Liver (tissue), 9 donors: ENCODE data around the gene HS3ST4. TPM values are rescaled to one million over a fixed set of nuclear protein-coding genes. Genes with fewer than 3 reads are reported as not detected.

ENCODE experiments used
- DNase-seq: peaks from one replicate; pipeline ENCODE4 v3.0.0-alpha.2; 2017; ENCODE audit warnings: low spot score
- H3K27ac ChIP-seq, 2 donors: one replicate each; pipeline ENCODE4 v1.7.0; 2013; ENCODE audit warnings: inconsistent platforms in 2 of 2, low read length in 2 of 2, control low read depth in 1 of 2, low read depth in 1 of 2, mild to moderate bottlenecking in 1 of 2
- H3K27me3 ChIP-seq, 4 donors: one replicate each; pipeline versions ENCODE4 v1.6.1 to v1.7.0; 2013; ENCODE audit warnings: low read length in 3 of 4, inconsistent platforms in 1 of 4, mild to moderate bottlenecking in 1 of 4, moderate library complexity in 1 of 4; ENCODE audit not compliant: control insufficient read depth in 4 of 4, insufficient read depth in 4 of 4
- H3K36me3 ChIP-seq, 4 donors: one replicate each; pipeline versions ENCODE4 v1.6.1 to v1.7.0; 2013; ENCODE audit warnings: low read length in 3 of 4, mild to moderate bottlenecking in 3 of 4, low read depth in 1 of 4, moderate library complexity in 1 of 4; ENCODE audit not compliant: control insufficient read depth in 4 of 4, insufficient read depth in 3 of 4
- H3K4me1 ChIP-seq, 4 donors: one replicate each; pipeline versions ENCODE4 v1.6.1 to v1.7.0; 2013; ENCODE audit warnings: low read length in 3 of 4, mild to moderate bottlenecking in 3 of 4, moderate library complexity in 1 of 4; ENCODE audit not compliant: control insufficient read depth in 4 of 4, insufficient read depth in 4 of 4
- H3K4me3 ChIP-seq, 3 donors: one replicate each; pipeline versions ENCODE4 v1.6.1 to v1.7.0; 2013; ENCODE audit warnings: low read length in 3 of 3, control low read depth in 1 of 3, low read depth in 1 of 3, mild to moderate bottlenecking in 1 of 3
- H3K9ac ChIP-seq, 2 donors: one replicate each; pipeline ENCODE4 v1.7.0; 2013; ENCODE audit warnings: low read length in 2 of 2, mild to moderate bottlenecking in 2 of 2, moderate library complexity in 2 of 2, control low read depth in 1 of 2, low read depth in 1 of 2
- H3K9me3 ChIP-seq, 4 donors: one replicate each; pipeline versions ENCODE4 v1.6.1 to v1.7.0; 2013; ENCODE audit warnings: low read length in 3 of 4; ENCODE audit not compliant: control insufficient read depth in 4 of 4
- EGR1 ChIP-seq, 2 donors: IDR thresholded peaks; 2 replicates each; pipeline ENCODE4 v1.6.1; 2016 to 2018; ENCODE audit warnings: antibody characterized with exemption in 2 of 2, low read depth in 2 of 2
- FOXA1 ChIP-seq: IDR thresholded peaks from 2 replicates; pipeline ENCODE4 v1.6.1; 2016; ENCODE audit warnings: antibody characterized with exemption
- FOXA2 ChIP-seq: IDR thresholded peaks from 2 replicates; pipeline ENCODE4 v1.6.1; 2016; ENCODE audit warnings: antibody characterized with exemption
- GABPA ChIP-seq, 2 donors: IDR thresholded peaks in 1 of 2; conservative IDR thresholded peaks in 1 of 2; 2 replicates each; pipeline ENCODE4 v1.6.1; 2016; ENCODE audit warnings: antibody characterized with exemption in 2 of 2, mild to moderate bottlenecking in 1 of 2, moderate library complexity in 1 of 2
- HNF4A ChIP-seq, 2 donors: conservative IDR thresholded peaks; 2 replicates each; pipeline ENCODE4 v1.6.1; 2016; ENCODE audit warnings: antibody characterized with exemption in 2 of 2, mild to moderate bottlenecking in 2 of 2
- HNF4G ChIP-seq: IDR thresholded peaks from 2 replicates; pipeline ENCODE4 v1.6.1; 2016; ENCODE audit warnings: antibody characterized with exemption
- JUND ChIP-seq, 2 donors: IDR thresholded peaks; 2 replicates each; pipeline ENCODE4 v1.6.1; 2016; ENCODE audit warnings: antibody characterized with exemption in 2 of 2
- NR2F2 ChIP-seq: IDR thresholded peaks from 2 replicates; pipeline ENCODE4 v1.6.1; 2016; ENCODE audit warnings: antibody characterized with exemption
- RAD21 ChIP-seq, 2 donors: IDR thresholded peaks; 2 replicates each; pipeline ENCODE4 v1.6.1; 2016; ENCODE audit warnings: antibody characterized with exemption in 2 of 2, mild to moderate bottlenecking in 2 of 2
- RXRA ChIP-seq, 2 donors: IDR thresholded peaks; 2 replicates each; pipeline ENCODE4 v1.6.1; 2017 to 2018; ENCODE audit warnings: antibody characterized with exemption in 2 of 2, mild to moderate bottlenecking in 1 of 2
- TAF1 ChIP-seq: conservative IDR thresholded peaks from 2 replicates; pipeline ENCODE4 v1.6.1; 2016; ENCODE audit warnings: antibody characterized with exemption, mild to moderate bottlenecking
- YY1 ChIP-seq: IDR thresholded peaks from 2 replicates; pipeline ENCODE4 v1.6.1; 2016; ENCODE audit warnings: antibody characterized with exemption, mild to moderate bottlenecking
- WGBS: extraction: QIAGEN DNeasy Blood & Tissue Kit; methylation state at CpG from one replicate; pipeline ENCODE4 v1.1.7; 2013; 5-methylcytosine and 5-hydroxymethylcytosine counted together
- polyA plus RNA-seq, 2 donors: library from polyadenylated mRNA; stranded (reverse) in 1 of 2; unstranded in 1 of 2; fragments of 200-250 nt in 1 of 2; fragments of >200 nt in 1 of 2; fragmentation: Nextera tagmentation in 1 of 2; extraction: Ambion mirVana in 1 of 2; gene quantifications; one replicate each; pipeline versions ENCODE4 v1.2.1 to v1.2.3, GENCODE V29; 2013 to 2015
- total RNA-seq, 2 donors: library from RNA; depleted of rRNA; stranded (reverse); fragments of >200 nt; gene quantifications; one replicate each; pipeline ENCODE4 v1.2.3, GENCODE V29; 2014
- TF ChIP-seq, protein P1 (sequence below): IDR thresholded peaks from 2 replicates; pipeline ENCODE4 v1.6.1; 2016; ENCODE audit warnings: antibody characterized with exemption, mild to moderate bottlenecking
- TF ChIP-seq, protein P2 (sequence below): IDR thresholded peaks from 2 replicates; pipeline ENCODE4 v1.6.1; 2016; ENCODE audit warnings: antibody characterized with exemption
- TF ChIP-seq, protein P3 (sequence below): fragments of 150-350 bp; IDR thresholded peaks from 2 replicates; pipeline ENCODE4 v1.5.1; 2017; ENCODE audit warnings: improper control_type of control experiment, low read depth, low read length; ENCODE audit not compliant: missing input control
- donor health status: healthy.
- donor health status: healthy.
- donor health status: healthy.
- donor health status: healthy.
- donor health status: healthy.

Gene HS3ST4
- total and polyA plus RNA-seq, 4 donors = not detected

DNA sequence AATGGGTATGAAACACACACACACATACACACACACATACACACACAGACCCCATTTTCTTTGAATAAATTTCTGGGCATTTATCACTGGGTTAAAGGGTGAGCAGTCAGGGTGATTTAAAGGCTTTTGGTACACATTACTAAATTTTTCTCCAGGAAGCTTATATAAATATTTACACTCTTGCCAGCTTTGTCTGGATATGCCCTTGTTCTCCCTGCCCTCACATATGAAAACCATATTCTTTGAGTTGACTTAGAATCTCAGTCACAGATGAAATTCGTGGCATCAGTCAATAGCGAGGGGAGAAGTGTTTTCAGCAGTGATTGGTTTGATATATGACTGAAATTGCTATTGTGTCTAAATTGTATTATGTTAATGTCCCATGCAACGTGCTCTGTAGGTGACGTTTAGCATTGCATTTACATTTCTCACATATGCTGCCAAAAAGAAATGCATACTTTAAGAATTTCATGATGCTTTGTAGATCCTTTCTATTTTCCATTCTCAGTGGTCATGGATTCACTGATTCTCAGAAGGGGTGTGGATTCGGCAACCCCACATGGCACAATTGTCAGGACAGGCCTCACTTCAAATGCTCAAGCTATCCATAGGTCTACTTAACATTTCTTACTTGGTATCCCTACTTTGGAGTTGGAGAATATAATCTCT, 34.8 kb downstream of the HS3ST4 start:
- TF ChIP-seq FOXA2 (no peak), HNF4A (conservative IDR thresholded peaks at IDR 0.05) (no peak), GABPA (IDR thresholded peaks at IDR 0.05 in 1 of 2, conservative IDR thresholded peaks at IDR 0.05 in 1 of 2) (no peak), RXRA (IDR thresholded peaks at IDR 0.05) (no peak), HNF4G (no peak), NR2F2 (no peak), JUND (IDR thresholded peaks at IDR 0.05) (no peak), RAD21 (IDR thresholded peaks at IDR 0.05) (no peak), YY1 (no peak), TAF1 (no peak), FOXA1 (no peak), EGR1 (IDR thresholded peaks at IDR 0.05; ENCODE audit: low read depth in 2 of 2) (no peak)
- TF ChIP-seq, protein P1, sequence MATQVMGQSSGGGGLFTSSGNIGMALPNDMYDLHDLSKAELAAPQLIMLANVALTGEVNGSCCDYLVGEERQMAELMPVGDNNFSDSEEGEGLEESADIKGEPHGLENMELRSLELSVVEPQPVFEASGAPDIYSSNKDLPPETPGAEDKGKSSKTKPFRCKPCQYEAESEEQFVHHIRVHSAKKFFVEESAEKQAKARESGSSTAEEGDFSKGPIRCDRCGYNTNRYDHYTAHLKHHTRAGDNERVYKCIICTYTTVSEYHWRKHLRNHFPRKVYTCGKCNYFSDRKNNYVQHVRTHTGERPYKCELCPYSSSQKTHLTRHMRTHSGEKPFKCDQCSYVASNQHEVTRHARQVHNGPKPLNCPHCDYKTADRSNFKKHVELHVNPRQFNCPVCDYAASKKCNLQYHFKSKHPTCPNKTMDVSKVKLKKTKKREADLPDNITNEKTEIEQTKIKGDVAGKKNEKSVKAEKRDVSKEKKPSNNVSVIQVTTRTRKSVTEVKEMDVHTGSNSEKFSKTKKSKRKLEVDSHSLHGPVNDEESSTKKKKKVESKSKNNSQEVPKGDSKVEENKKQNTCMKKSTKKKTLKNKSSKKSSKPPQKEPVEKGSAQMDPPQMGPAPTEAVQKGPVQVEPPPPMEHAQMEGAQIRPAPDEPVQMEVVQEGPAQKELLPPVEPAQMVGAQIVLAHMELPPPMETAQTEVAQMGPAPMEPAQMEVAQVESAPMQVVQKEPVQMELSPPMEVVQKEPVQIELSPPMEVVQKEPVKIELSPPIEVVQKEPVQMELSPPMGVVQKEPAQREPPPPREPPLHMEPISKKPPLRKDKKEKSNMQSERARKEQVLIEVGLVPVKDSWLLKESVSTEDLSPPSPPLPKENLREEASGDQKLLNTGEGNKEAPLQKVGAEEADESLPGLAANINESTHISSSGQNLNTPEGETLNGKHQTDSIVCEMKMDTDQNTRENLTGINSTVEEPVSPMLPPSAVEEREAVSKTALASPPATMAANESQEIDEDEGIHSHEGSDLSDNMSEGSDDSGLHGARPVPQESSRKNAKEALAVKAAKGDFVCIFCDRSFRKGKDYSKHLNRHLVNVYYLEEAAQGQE = no peak
- TF ChIP-seq, protein P2, sequence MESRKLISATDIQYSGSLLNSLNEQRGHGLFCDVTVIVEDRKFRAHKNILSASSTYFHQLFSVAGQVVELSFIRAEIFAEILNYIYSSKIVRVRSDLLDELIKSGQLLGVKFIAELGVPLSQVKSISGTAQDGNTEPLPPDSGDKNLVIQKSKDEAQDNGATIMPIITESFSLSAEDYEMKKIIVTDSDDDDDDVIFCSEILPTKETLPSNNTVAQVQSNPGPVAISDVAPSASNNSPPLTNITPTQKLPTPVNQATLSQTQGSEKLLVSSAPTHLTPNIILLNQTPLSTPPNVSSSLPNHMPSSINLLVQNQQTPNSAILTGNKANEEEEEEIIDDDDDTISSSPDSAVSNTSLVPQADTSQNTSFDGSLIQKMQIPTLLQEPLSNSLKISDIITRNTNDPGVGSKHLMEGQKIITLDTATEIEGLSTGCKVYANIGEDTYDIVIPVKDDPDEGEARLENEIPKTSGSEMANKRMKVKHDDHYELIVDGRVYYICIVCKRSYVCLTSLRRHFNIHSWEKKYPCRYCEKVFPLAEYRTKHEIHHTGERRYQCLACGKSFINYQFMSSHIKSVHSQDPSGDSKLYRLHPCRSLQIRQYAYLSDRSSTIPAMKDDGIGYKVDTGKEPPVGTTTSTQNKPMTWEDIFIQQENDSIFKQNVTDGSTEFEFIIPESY = no peak
- TF ChIP-seq, protein P3, sequence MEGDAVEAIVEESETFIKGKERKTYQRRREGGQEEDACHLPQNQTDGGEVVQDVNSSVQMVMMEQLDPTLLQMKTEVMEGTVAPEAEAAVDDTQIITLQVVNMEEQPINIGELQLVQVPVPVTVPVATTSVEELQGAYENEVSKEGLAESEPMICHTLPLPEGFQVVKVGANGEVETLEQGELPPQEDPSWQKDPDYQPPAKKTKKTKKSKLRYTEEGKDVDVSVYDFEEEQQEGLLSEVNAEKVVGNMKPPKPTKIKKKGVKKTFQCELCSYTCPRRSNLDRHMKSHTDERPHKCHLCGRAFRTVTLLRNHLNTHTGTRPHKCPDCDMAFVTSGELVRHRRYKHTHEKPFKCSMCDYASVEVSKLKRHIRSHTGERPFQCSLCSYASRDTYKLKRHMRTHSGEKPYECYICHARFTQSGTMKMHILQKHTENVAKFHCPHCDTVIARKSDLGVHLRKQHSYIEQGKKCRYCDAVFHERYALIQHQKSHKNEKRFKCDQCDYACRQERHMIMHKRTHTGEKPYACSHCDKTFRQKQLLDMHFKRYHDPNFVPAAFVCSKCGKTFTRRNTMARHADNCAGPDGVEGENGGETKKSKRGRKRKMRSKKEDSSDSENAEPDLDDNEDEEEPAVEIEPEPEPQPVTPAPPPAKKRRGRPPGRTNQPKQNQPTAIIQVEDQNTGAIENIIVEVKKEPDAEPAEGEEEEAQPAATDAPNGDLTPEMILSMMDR = no peak
- WGBS = 57% methylated on average over 5 of the region's 5 CpGs
- no peaks in the 10 kb centered on the region for H3K36me3 ChIP-seq
- DNase-seq = no peak
- no peaks in the 10 kb centered on the region for H3K4me1 ChIP-seq
- no peaks in the 10 kb centered on the region for H3K9me3 ChIP-seq
- no peak overlapping the region for H3K27ac ChIP-seq
- H3K9ac ChIP-seq = no peak overlapping the region
- H3K4me3 ChIP-seq = no peak overlapping the region
- peaks cover 0 to 6% (median 0%) of the 10 kb centered on the region in 4 donors for H3K27me3 ChIP-seq
